SU-DHL-6 (cell line): ENCODE measurements around the gene SLC16A8.
"Not testable (repeated sequence)": the region's sequence is repeated elsewhere in the genome, so short reads cannot be mapped to it uniquely, and the experiment has no call there.

Source experiments
- H2AFZ ChIP-seq: fragments of 200-600 bp; sonication (generic); 2 replicates; pipeline ENCODE4 v1.6.1; 2014; ENCODE audit warnings: low read depth, mild to moderate bottlenecking, moderate library complexity, mixed read lengths, antibody characterized with exemption, low read length; ENCODE audit not compliant: severe bottlenecking
- H3F3A ChIP-seq: fragments of 200-600 bp; shearing (Covaris generic); 2 replicates; pipeline ENCODE4 v1.6.0; 2016; ENCODE audit warnings: antibody characterized with exemption, mild to moderate bottlenecking; ENCODE audit not compliant: insufficient read depth
- H3K27ac ChIP-seq: fragments of 200-600 bp; sonication (generic); 2 replicates; pipeline ENCODE4 v1.5.1; 2016; ENCODE audit warnings: low read depth, mild to moderate bottlenecking, low read length, moderate library complexity, mixed read lengths
- H3K27me3 ChIP-seq: fragments of 200-600 bp; sonication (generic), shearing (Covaris generic); 2 replicates; pipeline ENCODE4 v1.6.0; 2014; ENCODE audit warnings: mild to moderate bottlenecking, low read length
- H3K36me3 ChIP-seq: fragments of 200-600 bp; sonication (generic); 2 replicates; pipeline ENCODE4 v1.6.1; 2014; ENCODE audit warnings: mild to moderate bottlenecking, low read length, mixed read lengths
- H3K4me2 ChIP-seq: fragments of 300-600, 200-600 bp; shearing (Covaris generic), sonication (generic); 2 replicates; pipeline ENCODE4 v1.6.0; 2014; ENCODE audit warnings: low read length, low read depth, mild to moderate bottlenecking; ENCODE audit not compliant: poor library complexity, severe bottlenecking
- H3K4me3 ChIP-seq: fragments of 200-600 bp; sonication (generic); 2 replicates; pipeline ENCODE4 v1.5.1; 2014; ENCODE audit warnings: antibody characterized with exemption, low read length, mild to moderate bottlenecking, mixed read lengths; ENCODE audit not compliant: insufficient read depth, poor library complexity, severe bottlenecking
- H3K79me2 ChIP-seq: fragments of 200-600 bp; sonication (generic); 2 replicates; pipeline ENCODE4 v1.6.1; 2014; ENCODE audit warnings: mild to moderate bottlenecking, low read length, moderate library complexity; ENCODE audit not compliant: insufficient read depth
- H3K9ac ChIP-seq: fragments of 200-600 bp; sonication (generic); 2 replicates; pipeline ENCODE4 v1.7.0; 2014; ENCODE audit warnings: mild to moderate bottlenecking, low read length
- H3K9me2 ChIP-seq: fragments of 200-600 bp; sonication (generic); replicated peaks from 2 replicates; pipeline ENCODE4 v1.6.1; 2014; ENCODE audit warnings: low read length; ENCODE audit not compliant: insufficient read depth
- H3K9me3 ChIP-seq: fragments of 200-600 bp; sonication (generic); 2 replicates; pipeline ENCODE4 v1.6.1; 2014; ENCODE audit warnings: low read length, mixed read lengths; ENCODE audit not compliant: insufficient read depth
- H4K20me1 ChIP-seq: fragments of 200-600 bp; sonication (generic); 2 replicates; pipeline ENCODE4 v1.6.1; 2014; ENCODE audit warnings: low read depth, mild to moderate bottlenecking, antibody characterized with exemption, low read length, moderate library complexity, mixed read lengths
- EZH2phosphoT487 ChIP-seq: fragments of 200-600 bp; sonication (generic), shearing (Covaris generic); conservative IDR thresholded peaks from 2 replicates; pipeline ENCODE4 v1.6.1; 2018; ENCODE audit warnings: mild to moderate bottlenecking, antibody characterized with exemption, low read length, moderate library complexity, mixed read lengths
- TF ChIP-seq, protein P1 (sequence below): fragments of 200-600 bp; sonication (generic); IDR thresholded peaks from one replicate; pipeline ENCODE4 v1.5.1; 2017; ENCODE audit warnings: antibody characterized with exemption, mild to moderate bottlenecking, low read length, moderate library complexity; ENCODE audit not compliant: insufficient read depth, poor library complexity, severe bottlenecking

Gene SLC16A8

DNA sequence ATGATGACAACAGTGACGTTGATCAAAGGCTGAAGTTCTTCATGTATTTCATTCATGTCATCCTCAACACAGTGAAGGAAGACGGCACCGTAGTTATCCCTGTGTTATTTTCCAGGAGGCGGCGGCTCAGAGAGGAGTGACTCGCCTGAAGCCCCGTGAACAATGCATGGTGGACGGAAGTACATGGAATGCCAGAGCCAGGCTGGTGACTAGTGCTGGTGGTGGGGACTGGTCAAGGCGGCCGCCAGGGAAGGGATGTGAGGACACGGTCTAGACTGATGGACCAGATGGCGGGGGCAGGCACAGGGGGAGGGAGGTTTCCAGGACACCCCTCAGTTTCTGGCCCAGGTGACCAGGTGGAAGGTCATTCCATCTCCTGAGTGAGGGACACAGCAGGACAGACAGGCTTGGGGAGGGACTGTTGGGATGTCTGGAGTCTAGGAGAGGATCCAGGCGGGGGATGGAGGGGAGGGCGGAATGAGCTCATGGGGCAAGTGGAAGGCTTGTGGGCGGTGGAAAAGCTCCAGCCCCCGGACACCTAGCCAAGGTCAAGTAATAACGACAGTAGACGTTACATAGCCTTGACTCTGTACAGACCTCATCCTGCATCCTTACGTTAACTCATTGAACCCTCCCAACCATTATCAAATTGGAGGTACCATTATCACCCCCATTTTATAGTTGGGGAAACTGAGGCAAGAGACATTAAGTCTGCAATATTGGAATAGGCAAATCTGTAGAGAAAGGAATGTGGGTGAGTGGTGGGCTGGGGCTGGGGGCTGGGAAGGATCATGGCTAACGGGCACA lies 42.8 kb downstream of the SLC16A8 start:
- no peaks in the 10 kb centered on the region for H3K9me2 ChIP-seq
- no peaks in the 10 kb centered on the region for H3K36me3 ChIP-seq
- no peaks in the 10 kb centered on the region for H3K9me3 ChIP-seq
- no peaks in the 10 kb centered on the region for H3K79me2 ChIP-seq
- H3K9ac ChIP-seq = no peak overlapping the region
- H3K4me3 ChIP-seq = no peak overlapping the region
- H3K27ac ChIP-seq = no peak overlapping the region
- no peaks in the 10 kb centered on the region for H3K27me3 ChIP-seq
- no peaks in the 10 kb centered on the region for H3F3A ChIP-seq
- no peaks in the 10 kb centered on the region for H4K20me1 ChIP-seq
- H3K4me2 ChIP-seq = no peak overlapping the region
- TF ChIP-seq, protein P1, sequence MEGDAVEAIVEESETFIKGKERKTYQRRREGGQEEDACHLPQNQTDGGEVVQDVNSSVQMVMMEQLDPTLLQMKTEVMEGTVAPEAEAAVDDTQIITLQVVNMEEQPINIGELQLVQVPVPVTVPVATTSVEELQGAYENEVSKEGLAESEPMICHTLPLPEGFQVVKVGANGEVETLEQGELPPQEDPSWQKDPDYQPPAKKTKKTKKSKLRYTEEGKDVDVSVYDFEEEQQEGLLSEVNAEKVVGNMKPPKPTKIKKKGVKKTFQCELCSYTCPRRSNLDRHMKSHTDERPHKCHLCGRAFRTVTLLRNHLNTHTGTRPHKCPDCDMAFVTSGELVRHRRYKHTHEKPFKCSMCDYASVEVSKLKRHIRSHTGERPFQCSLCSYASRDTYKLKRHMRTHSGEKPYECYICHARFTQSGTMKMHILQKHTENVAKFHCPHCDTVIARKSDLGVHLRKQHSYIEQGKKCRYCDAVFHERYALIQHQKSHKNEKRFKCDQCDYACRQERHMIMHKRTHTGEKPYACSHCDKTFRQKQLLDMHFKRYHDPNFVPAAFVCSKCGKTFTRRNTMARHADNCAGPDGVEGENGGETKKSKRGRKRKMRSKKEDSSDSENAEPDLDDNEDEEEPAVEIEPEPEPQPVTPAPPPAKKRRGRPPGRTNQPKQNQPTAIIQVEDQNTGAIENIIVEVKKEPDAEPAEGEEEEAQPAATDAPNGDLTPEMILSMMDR = no peak
- no peak for TF ChIP-seq EZH2phosphoT487
- H2AFZ ChIP-seq = no peak overlapping the region

DNA sequence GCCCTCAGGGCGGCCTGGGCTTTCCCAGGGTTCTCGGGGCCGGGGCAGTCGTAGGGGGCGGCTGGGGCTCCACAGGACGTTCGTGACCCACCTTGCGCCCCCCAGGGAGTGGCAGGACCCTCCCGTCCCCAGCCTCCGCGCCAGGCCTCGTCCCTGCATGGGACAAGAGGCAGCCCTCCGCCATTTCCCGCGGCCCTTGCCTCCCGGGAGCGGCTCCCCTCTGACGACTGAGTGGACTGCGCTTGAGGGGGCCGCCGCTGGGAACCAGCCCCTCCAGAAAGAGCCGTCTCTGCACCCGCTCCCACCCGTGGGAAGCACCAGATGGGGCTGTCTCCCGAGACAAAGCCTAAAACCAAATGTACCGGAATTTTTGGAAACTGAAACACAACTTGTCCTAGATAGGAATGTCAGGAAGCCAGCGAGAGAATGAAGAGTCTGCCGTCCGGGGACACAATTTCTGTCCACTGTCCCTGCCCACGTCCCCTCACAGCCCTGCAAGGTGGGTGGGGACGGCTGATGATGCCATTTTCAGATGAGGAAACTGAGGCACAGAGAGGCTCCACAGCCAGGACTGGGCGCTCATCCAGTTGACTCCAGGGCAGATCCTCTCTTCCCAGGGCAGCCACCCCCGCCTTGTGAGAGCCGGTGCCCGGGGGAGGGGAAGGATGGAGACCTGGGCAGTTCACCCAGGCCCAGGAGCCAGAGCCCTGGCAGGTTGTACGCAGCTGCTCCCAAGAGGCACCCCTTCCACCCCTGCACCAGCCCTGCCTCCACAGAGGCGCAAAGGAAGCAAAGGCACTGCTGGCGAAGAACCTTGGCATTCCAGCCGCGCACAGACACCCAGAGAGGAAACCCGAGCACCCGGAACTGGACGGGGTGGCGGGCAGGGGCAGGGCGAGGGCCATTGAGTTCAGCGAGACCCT lies 44.8 kb downstream of the SLC16A8 start:
- Histone ChIP-seq H3K9me2 (no peaks in the 10 kb centered on the region), H3F3A (no peaks in the 10 kb centered on the region), H4K20me1 (no peaks in the 10 kb centered on the region), H3K9me3 (no peaks in the 10 kb centered on the region), H3K27ac (no peak overlapping the region), H3K36me3 (no peaks in the 10 kb centered on the region), H3K27me3 (no peaks in the 10 kb centered on the region), H3K4me2 (no peak overlapping the region), H3K9ac (no peak overlapping the region), H2AFZ (no peak overlapping the region), H3K4me3 (no peak overlapping the region), H3K79me2 (no peaks in the 10 kb centered on the region)
- TF ChIP-seq, protein P1 = no peak
- TF ChIP-seq EZH2phosphoT487 = no peak

DNA sequence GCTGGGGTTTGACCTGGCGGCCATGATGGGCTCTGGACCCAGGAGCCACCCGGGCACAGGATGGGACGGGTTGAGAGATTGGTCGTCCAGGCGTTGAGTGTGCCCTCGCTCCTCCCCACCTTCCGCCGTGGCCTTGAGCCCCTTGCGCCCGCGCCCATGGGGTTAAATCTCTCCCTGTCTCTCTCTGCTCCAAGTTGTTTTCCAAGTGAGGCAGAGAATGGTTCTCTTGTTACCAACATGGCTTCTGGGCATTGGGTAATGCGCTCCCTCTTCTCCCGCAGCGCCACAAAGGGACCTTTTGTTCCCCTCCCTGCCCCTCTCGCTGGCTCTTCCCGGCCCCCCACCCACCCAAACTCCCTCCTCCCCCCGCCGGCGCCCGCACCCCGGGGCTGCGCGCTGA lies 45.6 kb downstream of the SLC16A8 start:
- Histone ChIP-seq H3K9me3 (no peaks in the 10 kb centered on the region), H3K79me2 (no peaks in the 10 kb centered on the region)

DNA sequence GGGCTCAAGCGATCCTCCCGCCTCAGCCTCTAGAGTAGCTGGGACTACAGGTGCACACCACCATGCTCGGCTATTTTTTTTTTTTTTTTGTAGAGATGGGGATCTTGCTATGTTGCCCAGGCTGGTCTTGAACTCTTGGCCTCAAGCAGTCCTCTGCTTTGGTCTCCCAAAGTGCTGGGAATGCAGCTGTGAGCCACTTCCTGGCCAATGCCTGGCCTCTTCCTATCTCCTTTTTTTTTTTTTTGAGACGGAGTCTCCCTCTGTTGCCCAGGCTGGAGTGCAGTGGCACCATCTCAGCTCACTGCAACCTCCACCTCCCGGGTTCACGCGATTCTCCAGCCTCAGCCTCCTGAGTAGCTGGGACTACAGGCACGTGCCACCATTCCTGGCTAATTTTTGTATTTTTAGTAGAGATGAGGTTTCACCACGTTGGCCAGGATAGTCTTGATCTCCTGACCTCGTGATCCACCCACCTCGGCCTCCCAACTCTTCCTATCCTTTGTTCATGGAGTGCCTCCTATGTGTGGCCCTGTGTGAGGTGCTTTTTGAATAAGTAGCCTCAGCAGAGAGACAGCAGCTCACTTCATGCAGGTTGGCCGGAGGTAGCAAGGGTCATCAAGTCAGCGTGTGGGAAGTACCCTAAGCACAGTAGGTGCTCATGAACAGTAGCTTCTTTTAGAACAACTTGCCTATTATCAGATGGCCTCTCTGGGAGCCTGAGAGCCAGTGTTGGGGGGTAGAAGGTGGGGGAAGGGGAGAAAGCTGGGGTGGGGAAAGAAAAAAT lies 46.4 kb downstream of the SLC16A8 start:
- not testable (repeated sequence) for H3K9ac ChIP-seq, H3F3A ChIP-seq, H3K4me2 ChIP-seq, H3K79me2 ChIP-seq, H3K4me3 ChIP-seq, H3K27me3 ChIP-seq, H3K9me2 ChIP-seq, H2AFZ ChIP-seq, H3K36me3 ChIP-seq, H4K20me1 ChIP-seq, H3K27ac ChIP-seq, H3K9me3 ChIP-seq

More for the DNA sequence above, 45.6 kb downstream of the SLC16A8 start:
- no peaks in the 10 kb centered on the region for H3K36me3 ChIP-seq
- TF ChIP-seq, protein P1 = no peak
- no peak for TF ChIP-seq EZH2phosphoT487
- no peaks in the 10 kb centered on the region for H3K9me2 ChIP-seq
- no peaks in the 10 kb centered on the region for H3K27me3 ChIP-seq
- no peak overlapping the region for H3K4me2 ChIP-seq
- H3K27ac ChIP-seq = no peak overlapping the region
- H4K20me1 ChIP-seq = no peaks in the 10 kb centered on the region
- no peak overlapping the region for H2AFZ ChIP-seq
- H3K9ac ChIP-seq = no peak overlapping the region
- H3K4me3 ChIP-seq = no peak overlapping the region
- H3F3A ChIP-seq = no peaks in the 10 kb centered on the region
